Astrocyte (in vitro differentiated cells and primary cell): ENCODE data around the gene IFITM2. TPM values are rescaled to one million over a fixed set of nuclear protein-coding genes. Genes with fewer than 3 reads are reported as not detected.
"Not testable (repeated sequence)": the region's sequence is repeated elsewhere in the genome, so short reads cannot be mapped to it uniquely, and the experiment has no call there.

Source experiments
- DNase-seq: peaks from one replicate; pipeline ENCODE4 v3.0.0-alpha.2; 2010; ENCODE audit warnings: low read depth
- FAIRE-seq: peaks from 2 replicates; lab custom pipeline; 2011; peaks lifted over from hg19 to GRCh38; lab: Jason Lieb, UNC
- H2AFZ ChIP-seq: 2 replicates; pipeline ENCODE4 v1.6.0; 2012; ENCODE audit warnings: low read depth, low read length, inconsistent platforms
- H3K27ac ChIP-seq: 2 replicates; pipeline ENCODE4 v1.5.1; 2011; ENCODE audit warnings: low read depth, low read length, inconsistent platforms
- H3K27me3 ChIP-seq: 2 replicates; pipeline ENCODE4 v1.6.0; 2011; ENCODE audit warnings: low read length, inconsistent platforms; ENCODE audit not compliant: insufficient read depth
- H3K36me3 ChIP-seq: 2 replicates; pipeline ENCODE4 v1.5.1; 2011; ENCODE audit warnings: low read length, inconsistent platforms; ENCODE audit not compliant: insufficient read depth
- H3K4me1 ChIP-seq: 2 replicates; pipeline ENCODE4 v1.5.1; 2011; ENCODE audit warnings: low read length, inconsistent platforms; ENCODE audit not compliant: insufficient read depth
- H3K4me2 ChIP-seq: 2 replicates; pipeline ENCODE4 v1.6.0; 2012; ENCODE audit warnings: low read length, inconsistent platforms
- H3K4me3 ChIP-seq: 2 replicates; pipeline ENCODE4 v1.5.1; 2011; ENCODE audit warnings: low read depth, mild to moderate bottlenecking, low read length, inconsistent platforms; ENCODE audit not compliant: insufficient read depth
- H3K79me2 ChIP-seq: 2 replicates; pipeline ENCODE4 v1.6.0; 2012; ENCODE audit warnings: mild to moderate bottlenecking, low read length, inconsistent platforms; ENCODE audit not compliant: insufficient read depth
- H3K9ac ChIP-seq: 2 replicates; pipeline ENCODE4 v1.6.0; 2012; ENCODE audit warnings: mild to moderate bottlenecking, low read length, inconsistent platforms
- H3K9me3 ChIP-seq: 2 replicates; pipeline ENCODE4 v1.5.1; 2012; ENCODE audit warnings: low read depth, mild to moderate bottlenecking, low read length, inconsistent platforms; ENCODE audit not compliant: insufficient read depth
- H4K20me1 ChIP-seq: 2 replicates; pipeline ENCODE4 v1.6.0; 2012; ENCODE audit warnings: low read length, inconsistent platforms; ENCODE audit not compliant: insufficient read depth
- H3K27ac Mint-ChIP-seq: one replicate; pipeline ENCODE4 v1.8.0; 2021; ENCODE audit warnings: mild to moderate bottlenecking, mixed read lengths; ENCODE audit not compliant: unreplicated experiment
- H3K27me3 Mint-ChIP-seq: one replicate; pipeline ENCODE4 v1.8.0; 2021; ENCODE audit warnings: low read depth, mixed read lengths; ENCODE audit not compliant: unreplicated experiment
- H3K36me3 Mint-ChIP-seq: one replicate; pipeline ENCODE4 v1.8.0; 2021; ENCODE audit warnings: low read depth, mixed read lengths; ENCODE audit not compliant: unreplicated experiment
- H3K4me1 Mint-ChIP-seq: one replicate; pipeline ENCODE4 v1.8.0; 2021; ENCODE audit warnings: low read depth, mixed read lengths; ENCODE audit not compliant: unreplicated experiment
- H3K4me3 Mint-ChIP-seq: one replicate; pipeline ENCODE4 v1.8.0; 2021; ENCODE audit warnings: mild to moderate bottlenecking, moderate library complexity, mixed read lengths; ENCODE audit not compliant: unreplicated experiment
- H3K9me3 Mint-ChIP-seq: one replicate; pipeline ENCODE4 v1.8.0; 2021; ENCODE audit warnings: mild to moderate bottlenecking, mixed read lengths; ENCODE audit not compliant: unreplicated experiment
- CTCF ChIP-seq: IDR thresholded peaks from 2 replicates; pipeline ENCODE4 v1.5.1; 2011; ENCODE audit warnings: low read depth, mild to moderate bottlenecking, inconsistent platforms, low read length, moderate library complexity; ENCODE audit not compliant: insufficient read depth
- EZH2 ChIP-seq: IDR thresholded peaks from 2 replicates; pipeline ENCODE4 v1.6.1; 2012; ENCODE audit warnings: mild to moderate bottlenecking, low read length, inconsistent platforms; ENCODE audit not compliant: insufficient read depth
- total RNA-seq: library from RNA; stranded (reverse); gene quantifications from 2 replicates; pipeline ENCODE4 v1.2.1, GENCODE V29; 2021

IFITM2 gene
- total RNA-seq, 1 donor from 2014 or later, result 474 TPM

- Histone ChIP-seq H2AFZ (no peak overlapping the region), H3K4me3 (no peak overlapping the region), H4K20me1 (no peaks in the 10 kb centered on the region), H3K27me3 (peaks cover 26% of the 10 kb centered on the region), H3K9me3 (no peaks in the 10 kb centered on the region), H3K4me2 (no peak overlapping the region), H3K27ac (no peak overlapping the region), H3K79me2 (peaks cover 12% of the 10 kb centered on the region), H3K4me1 (peaks cover 13% of the 10 kb centered on the region), H3K36me3 (no peaks in the 10 kb centered on the region), H3K9ac (no peak overlapping the region)
- H3K27ac Mint-ChIP-seq, result peak overlapping the region; percentile 88
- H3K27me3 Mint-ChIP-seq, result no peaks in the 10 kb centered on the region
- peak overlapping the region; percentile 91 for H3K4me3 Mint-ChIP-seq
- no peaks in the 10 kb centered on the region for H3K9me3 Mint-ChIP-seq
- DNase-seq, result no peak
- FAIRE-seq, result no peak
- no peak for TF ChIP-seq CTCF
- TF ChIP-seq EZH2, result no peak
- peaks cover 7% of the 10 kb centered on the region for H3K36me3 Mint-ChIP-seq
- peaks cover 28% of the 10 kb centered on the region for H3K4me1 Mint-ChIP-seq
Measured at GRCh38 chr11:316891-317301, 9.3 kb downstream of the IFITM2 start.

GRCh38 chr11:317668-318404, 10.2 kb downstream of the IFITM2 start:
- not testable (repeated sequence) for H3K9ac ChIP-seq, H3K36me3 ChIP-seq, H3K27me3 Mint-ChIP-seq, H2AFZ ChIP-seq, H3K9me3 ChIP-seq, FAIRE-seq, H3K36me3 Mint-ChIP-seq, H3K27ac ChIP-seq, H3K4me3 ChIP-seq, DNase-seq, H4K20me1 ChIP-seq, H3K9me3 Mint-ChIP-seq
- Histone ChIP-seq H3K27me3 (peaks cover 26% of the 10 kb centered on the region), H3K4me1 (peaks cover 13% of the 10 kb centered on the region), H3K4me2 (peak overlapping the region; percentile 39), H3K79me2 (peaks cover 12% of the 10 kb centered on the region)
- H3K4me3 Mint-ChIP-seq, result peak overlapping the region; percentile 91
- peak overlapping the region; percentile 88 for H3K27ac Mint-ChIP-seq
- H3K4me1 Mint-ChIP-seq, result peaks cover 24% of the 10 kb centered on the region

GRCh38 chr11:318405-319120, 10.9 kb downstream of the IFITM2 start:
- Histone ChIP-seq H3K9ac (peak overlapping the region; percentile 88), H3K27me3 (peaks cover 26% of the 10 kb centered on the region), H3K4me1 (peaks cover 13% of the 10 kb centered on the region), H3K4me2 (peak overlapping the region; percentile 97), H3K79me2 (peaks cover 12% of the 10 kb centered on the region)
- H3K4me3 Mint-ChIP-seq, H3K36me3 Mint-ChIP-seq, H3K27ac ChIP-seq, DNase-seq, H2AFZ ChIP-seq, H3K27me3 Mint-ChIP-seq, H3K27ac Mint-ChIP-seq, H3K4me3 ChIP-seq, FAIRE-seq, H3K9me3 ChIP-seq, H3K36me3 ChIP-seq, H3K9me3 Mint-ChIP-seq, H4K20me1 ChIP-seq: not testable (repeated sequence)
- peaks cover 18% of the 10 kb centered on the region for H3K4me1 Mint-ChIP-seq

- not testable (repeated sequence) for H2AFZ ChIP-seq, H3K9me3 Mint-ChIP-seq, H3K9me3 ChIP-seq, DNase-seq, H3K36me3 Mint-ChIP-seq, H3K27me3 Mint-ChIP-seq, H4K20me1 ChIP-seq, H3K4me1 ChIP-seq, H3K27ac ChIP-seq, FAIRE-seq, H3K36me3 ChIP-seq
- H3K79me2 ChIP-seq, result peaks cover 12% of the 10 kb centered on the region
- peak overlapping the region; percentile 97 for H3K4me2 ChIP-seq
- H3K9ac ChIP-seq, result peak overlapping the region; percentile 88
- H3K4me3 Mint-ChIP-seq, result peak overlapping the region; percentile 98
- peak overlapping the region; percentile 55 for H3K4me3 ChIP-seq
- peak overlapping the region; percentile 98 for H3K27ac Mint-ChIP-seq
- peaks cover 18% of the 10 kb centered on the region for H3K4me1 Mint-ChIP-seq
- peaks cover 26% of the 10 kb centered on the region for H3K27me3 ChIP-seq
Measured at GRCh38 chr11:319121-319887, 11.7 kb downstream of the IFITM2 start.

- not testable (repeated sequence) for H3K4me1 ChIP-seq, H3K27me3 Mint-ChIP-seq, H3K36me3 ChIP-seq, DNase-seq, H3K36me3 Mint-ChIP-seq, H3K27ac ChIP-seq, H3K9me3 Mint-ChIP-seq, H2AFZ ChIP-seq, FAIRE-seq, H4K20me1 ChIP-seq, H3K9me3 ChIP-seq
- H3K4me1 Mint-ChIP-seq, result peaks cover 18% of the 10 kb centered on the region
- peak overlapping the region; percentile 76 for H3K4me3 ChIP-seq
- H3K27ac Mint-ChIP-seq, result peak overlapping the region; percentile 98
- H3K4me2 ChIP-seq, result peak overlapping the region; percentile 97
- H3K79me2 ChIP-seq, result peaks cover 12% of the 10 kb centered on the region
- H3K4me3 Mint-ChIP-seq, result peak overlapping the region; percentile 98
- peaks cover 25% of the 10 kb centered on the region for H3K27me3 ChIP-seq
- peak overlapping the region; percentile 88 for H3K9ac ChIP-seq
Measured at GRCh38 chr11:319888-320273, 12.3 kb downstream of the IFITM2 start.
